Left ventricle myocardium inferior (tissue), 1 donor: ENCODE data around the gene CRYBA1. TPM values are rescaled to one million over a fixed set of nuclear protein-coding genes. Genes with fewer than 3 reads are reported as not detected.
A peak's percentile ranks its signal among the peaks of the same experiment; 100 is the strongest.

ENCODE experiments used
- DNase-seq: peaks from one replicate; pipeline ENCODE4 v3.0.0-alpha.2; 2020
- H3K27ac ChIP-seq: fragments of 200-600 bp; replicated peaks from 2 replicates; pipeline ENCODE4 v1.8.0; 2021
- H3K27me3 ChIP-seq: fragments of 200-600 bp; 2 replicates; pipeline ENCODE4 v1.8.0; 2021; ENCODE audit warnings: low read depth
- H3K36me3 ChIP-seq: fragments of 200-600 bp; 2 replicates; pipeline ENCODE4 v1.8.0; 2021
- H3K4me1 ChIP-seq: fragments of 200-600 bp; 2 replicates; pipeline ENCODE4 v1.8.0; 2021
- H3K4me3 ChIP-seq: fragments of 200-600 bp; 2 replicates; pipeline ENCODE4 v1.8.0; 2021; ENCODE audit warnings: mild to moderate bottlenecking, moderate library complexity
- H3K9me3 ChIP-seq: fragments of 200-600 bp; replicated peaks from 2 replicates; pipeline ENCODE4 v1.8.0; 2021
- CTCF ChIP-seq: fragments of 200-600 bp; IDR thresholded peaks from 2 replicates; pipeline ENCODE4 v1.8.0; 2021; ENCODE audit warnings: antibody characterized with exemption, mild to moderate bottlenecking, borderline replicate concordance
- intact Hi-C: fragments of 100-400 bp; cut with micrococcal nuclease; formaldehyde crosslinking; loops from one replicate; pipeline ENCODE4 v1.11.0; 2022
- total RNA-seq: library from RNA; stranded (reverse); fragmentation: NEBNext Ultra II Directional; extraction: Animal tissue kit (Norgen Biotek cat#: 25700); gene quantifications from one replicate; pipeline ENCODE4 v1.2.1, GENCODE V29; 2021
- donor health status: DM: no; HTN: yes; CAD: no; lungs with severe emphysema.

The CRYBA1 gene
- total RNA-seq, 1 donor from 2014 or later: not detected

- intact Hi-C loops: no loop called here
Measured at GRCh38 chr17:29252101-29252791, 5.6 kb downstream of the CRYBA1 start.

GRCh38 chr17:29253037-29253436 is 6.4 kb downstream of the CRYBA1 start:
- Histone ChIP-seq H3K4me1 (peaks cover 51% of the 10 kb centered on the region), H3K27me3 (no peaks in the 10 kb centered on the region), H3K36me3 (peaks cover 13% of the 10 kb centered on the region), H3K4me3 (no peak overlapping the region), H3K9me3 (no peaks in the 10 kb centered on the region), H3K27ac (no peak overlapping the region)
- no peak for TF ChIP-seq CTCF
- no peak for DNase-seq
- intact Hi-C loops: no loop called here

More at GRCh38 chr17:29252101-29252791, 5.6 kb downstream of the CRYBA1 start:
- no peak for DNase-seq
- H3K36me3 ChIP-seq: peaks cover 13% of the 10 kb centered on the region
- no peaks in the 10 kb centered on the region for H3K27me3 ChIP-seq
- H3K4me3 ChIP-seq: no peak overlapping the region
- H3K27ac ChIP-seq: no peak overlapping the region
- H3K4me1 ChIP-seq: peaks cover 43% of the 10 kb centered on the region
- no peaks in the 10 kb centered on the region for H3K9me3 ChIP-seq
- TF ChIP-seq CTCF: peak; percentile 53

- peaks cover 38% of the 10 kb centered on the region for H3K36me3 ChIP-seq
Measured at GRCh38 chr17:29255926-29256522, 9.4 kb downstream of the CRYBA1 start.

GRCh38 chr17:29256735-29257466 is 10.2 kb downstream of the CRYBA1 start:
- peak overlapping the region; percentile 37 for H3K4me3 ChIP-seq
- no peaks in the 10 kb centered on the region for H3K9me3 ChIP-seq
- TF ChIP-seq CTCF: no peak
- no peaks in the 10 kb centered on the region for H3K27me3 ChIP-seq
- H3K36me3 ChIP-seq: peaks cover 46% of the 10 kb centered on the region
- intact Hi-C loops: no loop called here
- H3K4me1 ChIP-seq: peaks cover 58% of the 10 kb centered on the region
- DNase-seq: no peak
- H3K27ac ChIP-seq: peak overlapping the region; percentile 66

More at GRCh38 chr17:29255926-29256522, 9.4 kb downstream of the CRYBA1 start:
- no peak for DNase-seq
- no peaks in the 10 kb centered on the region for H3K27me3 ChIP-seq
- intact Hi-C loops: no loop called here
- no peak for TF ChIP-seq CTCF
- H3K9me3 ChIP-seq: no peaks in the 10 kb centered on the region
- peak overlapping the region; percentile 66 for H3K27ac ChIP-seq
- peak overlapping the region; percentile 37 for H3K4me3 ChIP-seq
- peaks cover 63% of the 10 kb centered on the region for H3K4me1 ChIP-seq

GRCh38 chr17:29257756-29258155 is 11.1 kb downstream of the CRYBA1 start:
- Histone ChIP-seq H3K9me3 (no peaks in the 10 kb centered on the region), H3K4me1 (peaks cover 56% of the 10 kb centered on the region), H3K27ac (peak overlapping the region; percentile 66), H3K36me3 (peaks cover 54% of the 10 kb centered on the region), H3K4me3 (peak overlapping the region; percentile 37), H3K27me3 (no peaks in the 10 kb centered on the region)
- no peak for TF ChIP-seq CTCF
- intact Hi-C loops: no loop called here
- DNase-seq: no peak
